Adrenal gland (tissue), 12 donors: ENCODE measurements around the gene FHAD1. TPM values are rescaled to one million over a fixed set of nuclear protein-coding genes. Genes with fewer than 3 reads are reported as not detected.
A peak's percentile ranks its signal among the peaks of the same experiment; 100 is the strongest.

Experiments used
- DNase-seq, 7 donors: peaks; one replicate each; pipeline ENCODE4 v3.0.0-alpha.2; 2019 to 2020
- H3K27ac ChIP-seq, 5 donors: fragments of 200-600 bp; sonication (generic) in 4 of 5; 1 replicate in 3 of 5; 2 replicates in 2 of 5; pipeline versions ENCODE4 v1.5.1 to v1.8.0; 2016 to 2020; ENCODE audit warnings: mild to moderate bottlenecking in 1 of 5
- H3K27me3 ChIP-seq: fragments of 200-600 bp; 2 replicates; pipeline ENCODE4 v1.8.0; 2021
- H3K36me3 ChIP-seq, 2 donors: fragments of 200-600 bp; replicated peaks in 1 of 2; 1 replicate in 1 of 2; 2 replicates in 1 of 2; pipeline versions ENCODE4 v1.5.1 to v1.8.0; 2018 to 2022
- H3K4me1 ChIP-seq, 2 donors: fragments of 200-600 bp; replicated peaks in 1 of 2; 1 replicate in 1 of 2; 2 replicates in 1 of 2; pipeline versions ENCODE4 v1.5.1 to v1.8.0; 2018 to 2021
- H3K4me3 ChIP-seq, 4 donors: fragments of 200-600 bp; sonication (generic) in 3 of 4; one replicate each; pipeline ENCODE4 v1.5.1; 2016 to 2018
- H3K9me3 ChIP-seq, 3 donors: fragments of 200-600 bp; sonication (generic) in 1 of 3; replicated peaks in 1 of 3; 1 replicate in 2 of 3; 2 replicates in 1 of 3; pipeline versions ENCODE4 v1.5.1 to v1.8.0; 2016 to 2021
- POLR2A ChIP-seq, 2 donors: fragments of 450-650 bp; IDR thresholded peaks; one replicate each; pipeline ENCODE4 v1.6.1; 2017; ENCODE audit warnings: antibody characterized with exemption in 2 of 2, mild to moderate bottlenecking in 2 of 2, moderate library complexity in 1 of 2
- WGBS, 4 donors: extraction: QIAGEN DNeasy Blood & Tissue Kit in 2 of 4; methylation state at CpG; one replicate each; pipeline versions ENCODE4 v1.1.5 to v1.1.7; 2013 to 2017; 5-methylcytosine and 5-hydroxymethylcytosine counted together
- intact Hi-C, 2 donors: fragments of 100-400 bp; cut with DNase I; formaldehyde crosslinking; loops; one replicate each; pipeline versions ENCODE4 v1.14.1 to v1.15.0; 2022 to 2023
- polyA plus RNA-seq, 3 donors: library from polyadenylated mRNA; stranded (reverse); fragments of 200-250 nt in 2 of 3; fragments of 350-450 nt in 1 of 3; fragmentation: Illumina TruSeq in 1 of 3; extraction: RNeasy Lipid Tissue Mini Kit (QIAGEN cat#74804) in 1 of 3; gene quantifications; one replicate each; pipeline ENCODE4 v1.2.3, GENCODE V29; 2013 to 2014
- total RNA-seq, 9 donors: library from RNA; depleted of rRNA in 4 of 9; stranded (reverse); fragments of >200 nt in 4 of 9; fragments of 120-200 nt in 1 of 9; fragmentation: NEBNext Ultra II Directional in 1 of 9; extraction: Animal tissue kit (Norgen Biotek cat#: 25700) in 1 of 9; gene quantifications; one replicate each; pipeline versions ENCODE4 v1.1.0 to v1.2.4, GENCODE V29; 2013 to 2023
- TF ChIP-seq, protein P1 (sequence below), 6 experiments: fragments of 450-650 bp in 4 of 6; fragments of 200-600 bp in 2 of 6; sonication (generic) in 1 of 6; IDR thresholded peaks; 1 replicate in 5 of 6; 2 replicates in 1 of 6; pipeline versions ENCODE4 v1.5.1 to v1.8.0; 2016 to 2021; ENCODE audit warnings: antibody characterized with exemption in 6 of 6, mild to moderate bottlenecking in 2 of 6, moderate library complexity in 1 of 6
- donor health status: healthy with polysubstance abuse.
- donor health status: Bipolar disorder and iron deficiency.
- donor health status: DM: yes; HTN: yes; CAD: no.
- donor health status: DM: no; HTN: no; CAD: no.
- donor health status: DM: no; HTN: no; CAD: no.
- donor health status: DM: yes; HTN: yes; CAD: no.

FHAD1 gene
- total and polyA plus RNA-seq, 12 donors, result 0.09 to 1.6 (median 0.57) TPM; not detected in 1

DNA sequence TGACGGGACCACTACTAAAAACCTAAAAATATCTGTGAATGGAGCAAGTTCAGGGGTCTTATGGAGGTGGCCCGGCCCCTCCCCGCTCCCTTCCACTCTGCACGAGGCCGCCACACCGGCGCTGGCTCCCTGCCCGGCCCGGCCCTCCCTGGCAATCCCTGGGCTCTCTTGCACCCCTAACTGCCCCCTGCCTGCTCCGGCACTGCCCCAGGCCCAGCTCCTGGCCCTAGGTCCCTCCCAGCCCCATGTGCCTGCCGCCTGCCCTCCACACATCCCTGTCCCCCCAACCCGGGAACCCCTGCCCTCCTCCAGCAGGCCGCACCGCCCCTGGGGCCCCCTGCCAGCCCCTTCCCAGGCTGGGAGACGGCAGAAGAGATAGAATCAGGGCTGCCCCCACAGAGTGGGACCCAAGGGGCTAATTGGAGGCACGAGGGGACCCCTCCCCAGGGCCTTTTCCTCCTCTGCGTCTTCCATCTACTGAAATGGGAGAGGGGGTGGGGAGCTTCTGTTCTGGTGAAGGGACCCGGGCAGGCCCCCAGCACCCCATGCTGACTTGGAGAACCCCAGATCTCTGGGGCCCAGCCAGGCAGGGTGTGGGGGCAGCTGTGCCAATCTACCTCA, 181.9 kb downstream of the FHAD1 start:
- TF ChIP-seq, protein P1, sequence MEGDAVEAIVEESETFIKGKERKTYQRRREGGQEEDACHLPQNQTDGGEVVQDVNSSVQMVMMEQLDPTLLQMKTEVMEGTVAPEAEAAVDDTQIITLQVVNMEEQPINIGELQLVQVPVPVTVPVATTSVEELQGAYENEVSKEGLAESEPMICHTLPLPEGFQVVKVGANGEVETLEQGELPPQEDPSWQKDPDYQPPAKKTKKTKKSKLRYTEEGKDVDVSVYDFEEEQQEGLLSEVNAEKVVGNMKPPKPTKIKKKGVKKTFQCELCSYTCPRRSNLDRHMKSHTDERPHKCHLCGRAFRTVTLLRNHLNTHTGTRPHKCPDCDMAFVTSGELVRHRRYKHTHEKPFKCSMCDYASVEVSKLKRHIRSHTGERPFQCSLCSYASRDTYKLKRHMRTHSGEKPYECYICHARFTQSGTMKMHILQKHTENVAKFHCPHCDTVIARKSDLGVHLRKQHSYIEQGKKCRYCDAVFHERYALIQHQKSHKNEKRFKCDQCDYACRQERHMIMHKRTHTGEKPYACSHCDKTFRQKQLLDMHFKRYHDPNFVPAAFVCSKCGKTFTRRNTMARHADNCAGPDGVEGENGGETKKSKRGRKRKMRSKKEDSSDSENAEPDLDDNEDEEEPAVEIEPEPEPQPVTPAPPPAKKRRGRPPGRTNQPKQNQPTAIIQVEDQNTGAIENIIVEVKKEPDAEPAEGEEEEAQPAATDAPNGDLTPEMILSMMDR (IDR thresholded peaks at IDR 0.05), result no peak
- Histone ChIP-seq H3K4me3 (no peak overlapping the region), H3K27me3 (no peaks in the 10 kb centered on the region), H3K36me3 (peaks cover 0 to 14% of the 10 kb centered on the region in 2 donors), H3K4me1 (peaks cover 7 to 22% of the 10 kb centered on the region in 2 donors), H3K27ac (peak overlapping the region; percentile 32 to 92 (median 79)), H3K9me3 (no peaks in the 10 kb centered on the region)
- DNase-seq, result peak in 4 of 7 donors; percentile 7 to 41 (median 23)
- WGBS, 4 donors, result 78 to 87% (median 81%) methylated on average over 14 to 18 of the region's 18 CpGs
- intact Hi-C loops, result no loop called here

- Histone ChIP-seq H3K27me3 (no peaks in the 10 kb centered on the region), H3K27ac (peak overlapping the region; percentile 32 to 92 (median 79)), H3K4me1 (peaks cover 7 to 22% of the 10 kb centered on the region in 2 donors), H3K4me3 (no peak overlapping the region), H3K36me3 (peaks cover 0 to 14% of the 10 kb centered on the region in 2 donors), H3K9me3 (no peaks in the 10 kb centered on the region)
- intact Hi-C loops, result loop anchor here (2.0 to 5.0 kb wide), 2 partner anchors 102 to 103 kb away; no protein-coding TSS in a partner anchor
- 45 to 51% (median 46%) methylated on average over 15 to 19 of the region's 19 CpGs for WGBS, 4 donors
- TF ChIP-seq, protein P1 (IDR thresholded peaks at IDR 0.05), result no peak
- peak in 1 of 2 donors; percentile 77 for TF ChIP-seq POLR2A (IDR thresholded peaks at IDR 0.05)
- DNase-seq, result peak; percentile 83 to 94 (median 90)
These were observed 182.7 kb downstream of the FHAD1 start for GRCh38 chr1:15429701-15430149.

GRCh38 chr1:15430787-15431570, 184.0 kb downstream of the FHAD1 start:
- H3K4me1 ChIP-seq, result peaks cover 7 to 22% of the 10 kb centered on the region in 2 donors
- no peaks in the 10 kb centered on the region for H3K9me3 ChIP-seq
- WGBS, 4 donors, result 50 to 76% (median 52%) methylated on average over 7 to 19 of the region's 19 CpGs
- H3K27ac ChIP-seq, result peak overlapping the region; percentile 22 to 92 (median 79)
- H3K4me3 ChIP-seq, result no peak overlapping the region
- no peak for TF ChIP-seq POLR2A (IDR thresholded peaks at IDR 0.05)
- TF ChIP-seq, protein P1 (IDR thresholded peaks at IDR 0.05), result peak; percentile 94 to 99 (median 97)
- intact Hi-C loops, result loop anchor here (2.0 to 5.0 kb wide), 2 partner anchors 104 kb away; no protein-coding TSS in a partner anchor
- no peaks in the 10 kb centered on the region for H3K27me3 ChIP-seq
- peak; percentile 73 to 90 (median 82) for DNase-seq
- peaks cover 0 to 10% of the 10 kb centered on the region in 2 donors for H3K36me3 ChIP-seq

GRCh38 chr1:15431571-15431948, 184.5 kb downstream of the FHAD1 start:
- Histone ChIP-seq H3K36me3 (peaks cover 0 to 9% of the 10 kb centered on the region in 2 donors), H3K27ac (peak overlapping the region in 3 of 5 donors; percentile 79 to 92 (median 91)), H3K4me1 (peaks cover 7 to 20% of the 10 kb centered on the region in 2 donors), H3K4me3 (no peak overlapping the region), H3K9me3 (no peaks in the 10 kb centered on the region), H3K27me3 (no peaks in the 10 kb centered on the region)
- intact Hi-C loops, result loop anchor here (2.0 to 5.0 kb wide), 2 partner anchors 104 to 105 kb away; no protein-coding TSS in a partner anchor
- DNase-seq, result no peak
- TF ChIP-seq POLR2A (IDR thresholded peaks at IDR 0.05), result no peak
- TF ChIP-seq, protein P1 (IDR thresholded peaks at IDR 0.05), result no peak
- WGBS, 4 donors, result 73 to 92% (median 79%) methylated on average over 4 of the region's 4 CpGs
